ENCODE results near the gene FBXO11. TPM values are rescaled to one million over a fixed set of nuclear protein-coding genes. Genes with fewer than 3 reads are reported as not detected.

FBXO11 gene
- total and polyA plus RNA-seq, 2 of the 4 experiments (the other 2 are of a cell fraction), result 27.1 to 29.6 TPM

- Histone ChIP-seq H4K91ac (ENCODE audit: insufficient read depth, low read depth, low read length) (no peak overlapping the region), H2BK20ac (ENCODE audit: low read depth, low read length) (no peak overlapping the region), H2AK9ac (replicated peaks; ENCODE audit: low read depth, low read length, poor library complexity) (no peak overlapping the region), H2BK120ac (ENCODE audit: low read depth, low read length) (no peak overlapping the region), H2AK5ac (ENCODE audit: low read depth, low read length) (no peak overlapping the region), H2AFZ (replicated peaks; ENCODE audit: low read length, poor library complexity) (no peak overlapping the region), H3K9ac (ENCODE audit: low read depth, low read length) (no peak overlapping the region), H3K56ac (ENCODE audit: extremely low read depth, insufficient read depth, low read length) (no peak overlapping the region), H3K4me1 (ENCODE audit: control insufficient read depth, insufficient read depth, low read length) (peaks cover 5% of the 10 kb centered on the region), H3K4ac (ENCODE audit: low read depth, low read length) (no peak overlapping the region), H2BK15ac (ENCODE audit: low read depth, low read length) (no peak overlapping the region), H3K36me3 (ENCODE audit: control insufficient read depth, insufficient read depth, low read length) (no peaks in the 10 kb centered on the region), H3K4me3 (ENCODE audit: insufficient read depth, low read depth, low read length) (no peak overlapping the region), H3K9me1 (ENCODE audit: insufficient read depth, low read length) (peaks cover 13% of the 10 kb centered on the region), H4K5ac (ENCODE audit: low read depth, low read length) (no peak overlapping the region), H4K8ac (ENCODE audit: low read depth in 2 of 2, low read length in 2 of 2) (no peak overlapping the region), H3K14ac (replicated peaks; ENCODE audit: low read depth, low read length) (no peak overlapping the region), H4K20me1 (ENCODE audit: insufficient read depth, low read length) (peaks cover 88% of the 10 kb centered on the region), H3K79me1 (ENCODE audit: low read depth in 1 of 2, low read length in 2 of 2) (peaks cover 22 to 51% of the 10 kb centered on the region in 2 experiments), H3K18ac (ENCODE audit: low read depth, low read length) (no peak overlapping the region), H3K27ac (ENCODE audit: insufficient read depth, low read length) (no peak overlapping the region), H3K4me2 (ENCODE audit: low read depth, low read length) (no peak overlapping the region), H2BK5ac (ENCODE audit: low read depth, low read length, poor library complexity, severe bottlenecking) (no peak overlapping the region), H3K27me3 (ENCODE audit: control insufficient read depth, insufficient read depth, low read length) (no peaks in the 10 kb centered on the region), H3K23ac (ENCODE audit: low read depth, low read length) (no peak overlapping the region), H3K9me3 (ENCODE audit: control insufficient read depth, insufficient read depth, low read length) (no peaks in the 10 kb centered on the region)
- dilution Hi-C loops (cut with HindIII; ENCODE audit: low sequenced_read_pairs, unreplicated experiment), result no loop called here
- TF ChIP-seq FOS (IDR thresholded peaks at IDR 0.05; ENCODE audit: low read depth, low read length) (no peak), CHD1 (IDR thresholded peaks at IDR 0.05; ENCODE audit: low read depth, low read length) (no peak), POLR2A (IDR thresholded peaks at IDR 0.05; ENCODE audit: low read depth, low read length) (no peak)
- CTCF ChIA-PET, result no interaction called here
- in situ Hi-C loops (cut with MboI; ENCODE audit: low sequenced_read_pairs), result no loop called here
- WGBS, 2 experiments (ENCODE audit: extremely low coverage in 2 of 2, insufficient read length in 1 of 2), result no CpG with 5 or more reads among the region's 1 CpG
- no peak for DNase-seq
- no TSS peak for BruUV-seq (replicated peaks)
- intact Hi-C loops (cut with micrococcal nuclease), result no loop called here
- POLR2A ChIA-PET (ENCODE audit: unreplicated experiment), result no interaction called here
- no peak for ATAC-seq (ENCODE audit: low read depth)
Measured at GRCh38 chr2:47864566-47864965, 41.7 kb downstream of the FBXO11 start.
